GM12865 (cell line): ENCODE data around the gene PNMA6A.
A peak's percentile ranks its signal among the peaks of the same experiment; 100 is the strongest.
"Not testable (repeated sequence)": the region's sequence is repeated elsewhere in the genome, so short reads cannot be mapped to it uniquely, and the experiment has no call there.

ENCODE experiments used
- DNase-seq: peaks from one replicate; pipeline ENCODE4 v3.0.0; 2010; ENCODE audit warnings: low read depth
- H3K4me3 ChIP-seq: 2 replicates; pipeline ENCODE4 v1.5.1; 2011; ENCODE audit warnings: mild to moderate bottlenecking, low read depth, low read length, control low read depth
- TF ChIP-seq, protein P1 (sequence below): IDR thresholded peaks from 2 replicates; pipeline ENCODE4 v1.5.1; 2011; ENCODE audit warnings: low read length, control low read depth, low read depth, inconsistent platforms; ENCODE audit not compliant: insufficient read depth; ENCODE audit errors: missing control alignments

The PNMA6A gene

DNA sequence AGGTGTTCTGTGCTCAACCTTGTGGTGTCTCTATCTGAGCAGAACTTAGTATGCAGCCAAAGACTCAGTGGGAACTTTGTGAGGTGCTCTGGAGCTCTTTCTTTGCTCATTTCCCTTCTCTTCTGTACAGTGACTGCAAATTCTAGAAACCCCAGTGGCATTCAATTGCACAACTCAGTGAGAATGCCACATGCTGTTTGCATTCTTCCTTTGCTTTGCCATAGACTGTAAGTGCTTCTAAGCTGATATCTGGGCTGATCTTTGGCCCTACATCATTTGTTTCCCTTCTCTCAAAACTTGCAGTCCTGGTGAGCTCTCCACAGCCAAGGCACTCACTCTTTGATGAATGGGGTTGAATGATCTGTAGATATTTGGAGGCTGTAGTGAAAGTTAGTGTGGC is 8.9 kb upstream of the PNMA6A start:
- TF ChIP-seq, protein P1, sequence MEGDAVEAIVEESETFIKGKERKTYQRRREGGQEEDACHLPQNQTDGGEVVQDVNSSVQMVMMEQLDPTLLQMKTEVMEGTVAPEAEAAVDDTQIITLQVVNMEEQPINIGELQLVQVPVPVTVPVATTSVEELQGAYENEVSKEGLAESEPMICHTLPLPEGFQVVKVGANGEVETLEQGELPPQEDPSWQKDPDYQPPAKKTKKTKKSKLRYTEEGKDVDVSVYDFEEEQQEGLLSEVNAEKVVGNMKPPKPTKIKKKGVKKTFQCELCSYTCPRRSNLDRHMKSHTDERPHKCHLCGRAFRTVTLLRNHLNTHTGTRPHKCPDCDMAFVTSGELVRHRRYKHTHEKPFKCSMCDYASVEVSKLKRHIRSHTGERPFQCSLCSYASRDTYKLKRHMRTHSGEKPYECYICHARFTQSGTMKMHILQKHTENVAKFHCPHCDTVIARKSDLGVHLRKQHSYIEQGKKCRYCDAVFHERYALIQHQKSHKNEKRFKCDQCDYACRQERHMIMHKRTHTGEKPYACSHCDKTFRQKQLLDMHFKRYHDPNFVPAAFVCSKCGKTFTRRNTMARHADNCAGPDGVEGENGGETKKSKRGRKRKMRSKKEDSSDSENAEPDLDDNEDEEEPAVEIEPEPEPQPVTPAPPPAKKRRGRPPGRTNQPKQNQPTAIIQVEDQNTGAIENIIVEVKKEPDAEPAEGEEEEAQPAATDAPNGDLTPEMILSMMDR, result no peak
- DNase-seq, result no peak
- H3K4me3 ChIP-seq, result no peak overlapping the region

DNA sequence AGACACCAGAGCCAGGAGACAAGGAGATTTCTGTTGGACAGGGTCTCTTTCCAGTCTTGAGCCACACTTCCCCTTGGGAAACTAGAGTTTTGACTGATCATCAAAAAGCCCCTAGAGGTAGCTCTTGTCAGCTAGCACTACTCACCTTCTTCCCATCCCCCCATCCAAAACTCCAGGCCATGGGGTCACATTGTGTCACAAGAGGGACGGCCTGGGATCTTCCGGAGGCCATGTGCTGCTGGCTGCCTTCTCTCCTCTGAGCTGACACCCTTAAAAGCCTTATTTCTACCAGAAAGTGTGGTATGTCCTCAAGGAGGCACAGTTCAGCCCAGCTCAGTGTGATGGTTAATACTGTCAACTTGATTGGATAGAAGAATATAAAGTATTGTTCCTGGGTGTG is 8.2 kb upstream of the PNMA6A start:
- TF ChIP-seq, protein P1, result no peak
- DNase-seq, result peak; percentile 0
- no peak overlapping the region for H3K4me3 ChIP-seq

DNA sequence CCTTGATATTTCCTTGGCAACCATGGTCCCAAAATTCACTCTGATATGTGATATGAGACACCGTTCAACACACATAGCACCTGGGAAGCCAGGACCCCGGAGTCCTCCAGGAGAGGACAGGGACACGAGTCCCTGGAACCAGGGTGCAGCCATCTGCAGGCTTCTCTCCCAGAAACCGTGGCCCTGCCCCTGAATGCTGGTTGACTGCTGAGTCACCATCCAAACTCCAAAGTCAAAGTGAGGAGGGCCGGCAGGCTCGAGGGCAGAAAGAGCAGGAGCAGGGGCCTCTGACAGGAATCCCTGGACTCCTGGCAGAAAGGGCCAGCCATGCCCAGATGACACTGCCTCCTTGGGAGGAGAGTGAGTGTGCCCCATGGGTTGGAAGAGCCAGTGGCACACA is 6.9 kb upstream of the PNMA6A start:
- TF ChIP-seq, protein P1, result no peak

DNA sequence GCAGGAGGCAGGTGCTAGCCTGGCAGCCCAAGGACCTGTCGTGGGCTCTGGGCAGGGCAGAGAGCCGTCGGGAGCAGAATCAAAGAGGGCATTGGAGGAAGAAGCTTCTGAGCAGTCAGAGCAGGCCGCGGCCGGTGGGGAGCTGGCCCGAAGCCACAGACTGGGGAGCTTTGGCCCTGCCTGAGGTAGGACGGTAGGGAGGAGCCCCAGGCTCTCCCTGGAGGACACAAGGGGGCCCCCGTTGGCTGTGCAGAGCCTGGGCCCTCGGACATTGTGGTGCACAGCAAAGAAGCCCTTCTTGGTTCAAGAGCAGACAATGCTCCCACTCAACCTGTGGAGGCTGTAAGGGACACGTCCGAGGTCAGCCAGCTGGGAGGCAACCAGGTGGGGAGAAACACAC is 5.9 kb upstream of the PNMA6A start:
- not testable (repeated sequence) for H3K4me3 ChIP-seq

More for the DNA sequence above, 6.9 kb upstream of the PNMA6A start:
- DNase-seq, result no peak
- H3K4me3 ChIP-seq, result no peak overlapping the region

DNA sequence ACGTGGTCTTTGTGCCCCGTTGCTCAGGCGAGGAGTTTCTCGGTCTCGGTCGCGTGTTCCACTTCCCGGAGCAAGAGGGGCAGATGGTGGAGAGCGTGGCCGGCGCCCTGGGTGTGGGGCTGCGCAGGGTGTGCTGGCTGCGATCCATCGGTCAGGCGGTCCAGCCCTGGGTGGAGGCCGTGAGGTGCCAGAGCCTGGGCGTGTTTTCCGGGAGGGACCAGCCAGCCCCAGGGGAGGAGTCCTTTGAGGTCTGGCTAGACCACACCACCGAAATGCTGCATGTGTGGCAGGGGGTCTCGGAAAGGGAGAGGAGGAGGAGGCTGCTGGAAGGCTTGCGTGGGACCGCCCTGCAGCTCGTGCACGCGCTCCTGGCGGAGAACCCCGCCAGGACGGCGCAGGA is 1.1 kb downstream of the PNMA6A start:
- DNase-seq, H3K4me3 ChIP-seq: not testable (repeated sequence)

More for the DNA sequence above, 5.9 kb upstream of the PNMA6A start:
- DNase-seq, result not testable (repeated sequence)

DNA sequence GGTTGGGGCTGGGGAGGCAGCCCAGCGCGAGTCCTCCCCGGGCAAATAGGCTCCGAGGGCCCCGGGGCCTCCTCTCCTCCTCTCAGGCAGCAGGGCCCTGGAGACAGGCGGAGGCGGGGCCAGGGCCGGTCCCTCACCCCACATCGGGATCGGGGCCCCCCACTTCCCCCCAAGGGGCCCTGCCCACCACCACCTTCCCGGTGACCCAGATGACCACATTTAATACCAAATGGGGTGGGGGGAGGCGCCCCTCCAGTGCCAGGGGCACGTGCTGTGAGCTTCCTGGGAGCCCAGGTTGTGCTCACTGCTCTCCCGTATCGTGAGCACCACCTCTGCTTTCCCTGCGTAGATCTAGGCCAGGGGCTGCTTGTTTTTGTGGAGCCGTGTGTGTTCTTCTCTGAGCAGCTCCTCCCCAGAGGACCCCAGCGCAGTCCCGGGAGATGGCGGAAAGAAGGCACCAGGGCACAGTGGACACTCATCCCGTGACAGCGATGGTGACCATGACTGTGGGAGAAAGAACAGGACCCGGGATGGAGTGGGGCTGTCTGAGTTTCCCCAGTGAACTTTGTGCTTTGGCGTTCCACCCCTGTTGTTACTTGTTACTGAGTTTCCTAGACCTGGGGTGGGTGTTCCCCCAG is 2.1 kb downstream of the PNMA6A start:
- H3K4me3 ChIP-seq, result no peak overlapping the region
- TF ChIP-seq, protein P1, result no peak
- DNase-seq, result no peak

DNA sequence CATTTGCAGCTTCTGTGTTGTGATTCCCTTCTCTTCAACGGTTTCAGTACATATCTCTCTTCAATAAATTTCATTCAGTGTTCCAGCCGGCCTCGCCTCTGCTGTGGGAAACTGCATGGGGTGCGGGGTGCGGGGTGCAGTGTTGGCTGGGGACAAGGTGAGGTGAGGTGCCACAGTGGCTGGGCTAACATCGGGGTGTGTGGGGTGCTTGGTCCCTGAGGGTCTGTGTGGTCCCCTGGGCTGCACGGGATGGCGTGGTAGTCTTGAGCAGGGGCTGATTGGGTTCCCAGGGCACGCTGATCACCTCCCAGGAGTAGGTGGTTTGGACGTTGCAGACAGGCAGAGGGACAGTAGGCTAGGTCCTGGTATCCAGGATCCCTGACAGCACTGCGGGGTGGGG is 2.7 kb downstream of the PNMA6A start:
- no peak for DNase-seq

DNA sequence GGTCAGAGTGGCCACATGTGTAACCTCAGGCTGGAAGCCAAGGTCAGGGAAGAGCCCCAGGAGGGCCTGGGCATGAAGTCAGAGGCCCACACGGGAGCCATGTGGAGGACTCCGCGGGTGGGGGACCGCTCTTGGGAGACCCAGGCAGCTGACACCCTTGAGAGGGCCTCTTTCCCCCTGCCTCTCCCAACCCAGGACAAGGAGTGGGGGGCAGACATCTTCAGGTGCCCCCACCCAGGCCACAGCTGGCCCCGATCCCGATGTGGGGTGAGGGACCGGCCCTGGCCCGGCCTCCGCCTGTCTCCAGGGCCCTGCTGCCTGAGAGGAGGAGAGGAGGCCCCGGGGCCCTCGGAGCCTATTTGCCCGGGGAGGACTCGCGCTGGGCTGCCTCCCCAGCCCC is 3.1 kb downstream of the PNMA6A start:
- TF ChIP-seq, protein P1, result no peak
- H3K4me3 ChIP-seq, result no peak overlapping the region
- no peak for DNase-seq

More for the DNA sequence above, 2.7 kb downstream of the PNMA6A start:
- H3K4me3 ChIP-seq, result no peak overlapping the region
- TF ChIP-seq, protein P1, result no peak

DNA sequence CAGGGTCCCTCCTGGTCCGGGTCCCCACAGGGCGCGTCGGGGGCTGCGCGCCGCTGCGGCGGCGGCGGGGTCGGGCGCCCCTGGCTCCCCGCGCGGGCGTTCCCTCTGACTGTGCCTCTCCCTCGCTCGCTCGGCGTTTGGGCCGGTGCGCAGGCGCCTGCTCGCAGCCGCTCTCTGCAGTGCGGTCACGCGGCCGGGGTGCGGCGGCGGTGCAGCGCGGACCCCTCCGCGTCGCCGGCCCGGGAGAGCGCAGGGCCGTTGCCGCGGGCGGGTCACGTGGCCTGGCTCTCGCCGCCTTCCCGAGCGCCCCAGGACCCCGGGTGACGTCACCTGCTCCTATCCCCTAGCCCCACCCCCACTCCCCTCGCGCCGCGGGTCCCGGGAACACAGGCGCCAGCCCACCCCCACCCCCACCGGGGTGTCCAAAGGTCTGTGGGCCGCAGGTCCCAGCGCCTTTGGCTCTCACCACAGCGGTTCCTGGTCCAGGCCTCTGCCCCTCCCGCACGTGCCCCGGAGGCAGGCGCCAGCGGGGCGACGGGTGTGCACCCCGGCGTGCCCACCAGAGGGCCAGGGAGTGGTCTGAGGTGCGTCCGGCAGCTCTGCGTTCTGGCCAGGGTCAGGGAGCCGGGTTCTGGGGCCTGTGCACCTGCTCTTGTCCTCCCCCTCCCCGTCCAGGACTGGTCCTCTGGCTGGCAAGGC is 5.3 kb downstream of the PNMA6A start:
- not testable (repeated sequence) for H3K4me3 ChIP-seq, DNase-seq

DNA sequence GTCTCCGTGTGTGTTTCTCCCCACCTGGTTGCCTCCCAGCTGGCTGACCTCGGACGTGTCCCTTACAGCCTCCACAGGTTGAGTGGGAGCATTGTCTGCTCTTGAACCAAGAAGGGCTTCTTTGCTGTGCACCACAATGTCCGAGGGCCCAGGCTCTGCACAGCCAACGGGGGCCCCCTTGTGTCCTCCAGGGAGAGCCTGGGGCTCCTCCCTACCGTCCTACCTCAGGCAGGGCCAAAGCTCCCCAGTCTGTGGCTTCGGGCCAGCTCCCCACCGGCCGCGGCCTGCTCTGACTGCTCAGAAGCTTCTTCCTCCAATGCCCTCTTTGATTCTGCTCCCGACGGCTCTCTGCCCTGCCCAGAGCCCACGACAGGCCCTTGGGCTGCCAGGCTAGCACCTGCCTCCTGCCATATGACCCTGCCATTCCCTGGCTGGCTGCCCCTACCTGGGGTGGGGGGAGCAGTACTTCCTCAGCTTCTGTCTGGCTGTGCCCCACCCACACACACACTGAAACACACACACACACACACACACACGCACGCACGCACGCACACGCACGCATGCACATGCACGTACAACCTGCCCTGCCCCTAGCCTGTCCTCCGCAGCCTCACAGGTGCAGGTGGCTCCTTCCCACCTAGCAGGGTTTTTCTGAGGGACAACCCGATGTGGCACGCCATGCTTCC is 11.1 kb downstream of the PNMA6A start:
- H3K4me3 ChIP-seq, DNase-seq: not testable (repeated sequence)
